ENCODE measurements around the gene ATF7IP2. TPM values are rescaled to one million over a fixed set of nuclear protein-coding genes. Genes with fewer than 3 reads are reported as not detected.
A peak's percentile ranks its signal among the peaks of the same experiment; 100 is the strongest.

The ATF7IP2 gene
- total and polyA plus RNA-seq, 2 of the 13 experiments (the other 11 are each of a cell fraction or from before 2014, with no cell fraction given) = 117 to 217 TPM

GRCh38 chr16:10453159-10453510 is 67.3 kb downstream of the ATF7IP2 start (continued):
- TF ChIP-seq NFE2L1 (CRISPR knock-in tag; IDR thresholded peaks at IDR 0.05; ENCODE audit: borderline replicate concordance) (no peak), ZNF850 (CRISPR knock-in tag; conservative IDR thresholded peaks at IDR 0.05) (no peak), ZNF225 (CRISPR knock-in tag; IDR thresholded peaks at IDR 0.05) (no peak), ZNF180 (CRISPR knock-in tag; IDR thresholded peaks at IDR 0.05; ENCODE audit: borderline replicate concordance, low read depth) (0 out of 2 replicates have a peak, but pooled peaks have one; percentile 1), SNRNP70 (IDR thresholded peaks at IDR 0.05; ENCODE audit: low read depth, low read length) (no peak), ZNF761 (CRISPR knock-in tag; conservative IDR thresholded peaks at IDR 0.05) (no peak), ZBTB10 (CRISPR knock-in tag; IDR thresholded peaks at IDR 0.05; ENCODE audit: borderline replicate concordance) (no peak), DMAP1 (CRISPR knock-in tag; IDR thresholded peaks at IDR 0.05) (no peak), ZFY (CRISPR knock-in tag; IDR thresholded peaks at IDR 0.05) (no peak), SALL1 (CRISPR knock-in tag; IDR thresholded peaks at IDR 0.05) (no peak), ZNF737 (CRISPR knock-in tag; IDR thresholded peaks at IDR 0.05; ENCODE audit: borderline replicate concordance) (no peak), KLF15 (CRISPR knock-in tag; IDR thresholded peaks at IDR 0.05; ENCODE audit: borderline replicate concordance) (no peak), MYPOP (CRISPR knock-in tag; IDR thresholded peaks at IDR 0.05) (no peak), DDIT3 (CRISPR knock-in tag; IDR thresholded peaks at IDR 0.05) (no peak), ZGPAT (CRISPR knock-in tag; IDR thresholded peaks at IDR 0.05) (no peak), PHB2 (IDR thresholded peaks at IDR 0.05; ENCODE audit: partially characterized antibody) (no peak), ZNF230 (CRISPR knock-in tag; IDR thresholded peaks at IDR 0.05) (0 out of 2 replicates have a peak, but pooled peaks have one; percentile 48), CSRNP1 (CRISPR knock-in tag; IDR thresholded peaks at IDR 0.05) (0 out of 2 replicates have a peak, but pooled peaks have one; percentile 73), ERF (CRISPR knock-in tag; IDR thresholded peaks at IDR 0.05) (no peak), THRA (CRISPR knock-in tag; IDR thresholded peaks at IDR 0.05; ENCODE audit: borderline replicate concordance) (no peak), ZNF670 (CRISPR knock-in tag; IDR thresholded peaks at IDR 0.05; ENCODE audit: borderline replicate concordance) (no peak), ZNF619 (CRISPR knock-in tag; IDR thresholded peaks at IDR 0.05) (no peak), HES4 (CRISPR knock-in tag; IDR thresholded peaks at IDR 0.05; ENCODE audit: borderline replicate concordance) (peak; percentile 9; the same call in 1 of the 2 replicates)
